Heart left ventricle (tissue), 16 donors: Measurements from ENCODE around the gene PACRG. TPM values are rescaled to one million over a fixed set of nuclear protein-coding genes. Genes with fewer than 3 reads are reported as not detected.
A peak's percentile ranks its signal among the peaks of the same experiment; 100 is the strongest.

Experiments used
- ATAC-seq, 4 donors: fragments of 200-7000 bp; cut with Tn5 transposase; one replicate each; pipeline ENCODE4 v1.9.1; 2020 to 2022; ENCODE audit warnings: moderate library complexity in 4 of 4, mild to moderate bottlenecking in 3 of 4, moderate number of reproducible peaks in 1 of 4
- DNase-seq, 5 donors: peaks; one replicate each; pipeline ENCODE4 v3.0.0-alpha.2; 2020
- H3K27ac ChIP-seq, 12 donors: fragments of 200-600 bp; sonication (generic) in 4 of 12; one replicate each; pipeline versions ENCODE4 v1.5.0 to v1.8.0; 2016 to 2022; ENCODE audit warnings: mild to moderate bottlenecking in 2 of 12
- H3K27me3 ChIP-seq, 9 donors: fragments of 200-600 bp; sonication (generic) in 2 of 9; one replicate each; pipeline versions ENCODE4 v1.5.1 to v1.8.0; 2016 to 2022; ENCODE audit warnings: mild to moderate bottlenecking in 3 of 9
- H3K36me3 ChIP-seq, 9 donors: fragments of 200-600 bp; sonication (generic) in 2 of 9; one replicate each; pipeline versions ENCODE4 v1.5.0 to v1.8.0; 2018 to 2022; ENCODE audit warnings: mild to moderate bottlenecking in 2 of 9
- H3K4me1 ChIP-seq, 12 donors: fragments of 200-600 bp; sonication (generic) in 4 of 12; one replicate each; pipeline versions ENCODE4 v1.5.0 to v1.8.0; 2016 to 2022; ENCODE audit warnings: mild to moderate bottlenecking in 3 of 12
- H3K4me3 ChIP-seq, 12 donors: fragments of 200-600 bp; sonication (generic) in 4 of 12; one replicate each; pipeline versions ENCODE4 v1.5.0 to v1.8.0; 2017 to 2022; ENCODE audit warnings: mild to moderate bottlenecking in 9 of 12, moderate library complexity in 4 of 12
- H3K9me3 ChIP-seq, 12 donors: fragments of 200-600 bp; sonication (generic) in 4 of 12; one replicate each; pipeline versions ENCODE4 v1.5.0 to v1.8.0; 2016 to 2022; ENCODE audit warnings: mild to moderate bottlenecking in 1 of 12
- CTCF ChIP-seq, 12 donors: fragments of 200-600 bp; sonication (generic) in 4 of 12; IDR thresholded peaks; one replicate each; pipeline versions ENCODE4 v1.5.0 to v1.8.0; 2018 to 2022; ENCODE audit warnings: antibody characterized with exemption in 12 of 12, mild to moderate bottlenecking in 5 of 12
- POLR2A ChIP-seq, 2 donors: fragments of 450-650 bp; IDR thresholded peaks; one replicate each; pipeline ENCODE4 v1.6.1; 2017; ENCODE audit warnings: antibody characterized with exemption in 2 of 2, mild to moderate bottlenecking in 2 of 2, moderate library complexity in 2 of 2
- WGBS, 4 donors: extraction: QIAGEN DNeasy Blood & Tissue Kit in 2 of 4; methylation state at CpG; one replicate each; pipeline versions ENCODE4 v1.1.5 to v1.1.7; 2013 to 2018; 5-methylcytosine and 5-hydroxymethylcytosine counted together
- intact Hi-C, 10 donors: fragments of 100-400 bp; cut with DNase I; formaldehyde crosslinking; loops; one replicate each; pipeline versions ENCODE4 v1.11.1 to v1.14.2; 2022
- polyA plus RNA-seq, 2 donors: library from polyadenylated mRNA; stranded (reverse); fragments of 200-250 nt; gene quantifications; one replicate each; pipeline ENCODE4 v1.2.3, GENCODE V29; 2013
- total RNA-seq, 9 donors: library from RNA; depleted of rRNA in 2 of 9; stranded (reverse); fragments of >200 nt in 2 of 9; fragmentation: NEBNext Ultra II Directional in 3 of 9; extraction: Animal tissue kit (Norgen Biotek cat#: 25700) in 3 of 9; gene quantifications; one replicate each; pipeline versions ENCODE4 v1.1.0 to v1.2.4, GENCODE V29; 2016 to 2023
- donor health status: ischemic (EF 13 %, LVEDD 7.1; RV severe dilation, severe dysfunction).
- donor health status: healthy with polysubstance abuse.
- donor health status: DM: no; HTN: yes; CAD: no.
- donor health status: DM: no; HTN: no; CAD: no.
- donor health status: ischemic (EF 25% LVEDD 6.9; RV normal size, moderate dysfunction).
- donor health status: ischemic (EF 25% LVEDD 5.7; RV mildly dilated, moderate dysfunction).
- donor health status: healthy.
- donor health status: DM: yes; HTN: yes; CAD: no.
- donor health status: ischemic (EF 35%, LVEDD 5.7; RV mildly dilated, moderate dysfunction).
- donor health status: nonischemic (EF 11% LVEDD 7.7; RV severe dilation, severe dysfunction).
- donor health status: DM: yes; HTN: yes; CAD: no.
- donor health status: PGD.
- donor health status: ischemic (EF 29% LVEDD 5.4; RV normal size, mild dysfunction).
- donor health status: nonischemic (EF 23%, LVEDD 6.1; RV moderate dilation, normal function).

The PACRG gene
- total and polyA plus RNA-seq, 11 donors = 2.0 to 83.3 (median 11.8) TPM

GRCh38 chr6:162845972-162846371, 118.2 kb downstream of the PACRG start:
- no peak overlapping the region for H3K27ac ChIP-seq
- TF ChIP-seq POLR2A (IDR thresholded peaks at IDR 0.05) (no peak), CTCF (IDR thresholded peaks at IDR 0.05) (no peak)
- DNase-seq (no peak), ATAC-seq (no peak)
- WGBS, 4 donors = 62 to 82% (median 72%) methylated on average over 9 of the region's 9 CpGs
- H3K4me3 ChIP-seq = no peak overlapping the region
- intact Hi-C loops = no loop called here
- no peaks in the 10 kb centered on the region for H3K36me3 ChIP-seq
- no peaks in the 10 kb centered on the region for H3K9me3 ChIP-seq
- no peaks in the 10 kb centered on the region for H3K27me3 ChIP-seq
- peaks cover 0 to 7% (median 0%) of the 10 kb centered on the region in 12 donors for H3K4me1 ChIP-seq

- peaks cover 0 to 7% (median 0%) of the 10 kb centered on the region in 12 donors for H3K4me1 ChIP-seq
- no peaks in the 10 kb centered on the region for H3K9me3 ChIP-seq
- intact Hi-C loops = no loop called here
- TF ChIP-seq CTCF (IDR thresholded peaks at IDR 0.05) (no peak), POLR2A (IDR thresholded peaks at IDR 0.05) (no peak)
- no peaks in the 10 kb centered on the region for H3K27me3 ChIP-seq
- no peak overlapping the region for H3K4me3 ChIP-seq
- no peak for DNase-seq
- peak in 1 of 4 donors; percentile 24 for ATAC-seq
- H3K36me3 ChIP-seq = no peaks in the 10 kb centered on the region
- H3K27ac ChIP-seq = no peak overlapping the region
- 92 to 100% (median 98%) methylated on average over 6 of the region's 6 CpGs for WGBS, 4 donors
These were observed 118.9 kb downstream of the PACRG start for GRCh38 chr6:162846723-162847122.

- WGBS, 4 donors = 39 to 50% (median 45%) methylated on average over 4 of the region's 4 CpGs
- H3K36me3 ChIP-seq = no peaks in the 10 kb centered on the region
- peaks cover 0 to 7% (median 0%) of the 10 kb centered on the region in 12 donors for H3K4me1 ChIP-seq
- no peaks in the 10 kb centered on the region for H3K9me3 ChIP-seq
- ATAC-seq (peak in 3 of 4 donors; percentile 41 to 58 (median 50)), DNase-seq (no peak)
- intact Hi-C loops = no loop called here
- no peak overlapping the region for H3K4me3 ChIP-seq
- H3K27ac ChIP-seq = no peak overlapping the region
- H3K27me3 ChIP-seq = no peaks in the 10 kb centered on the region
- no peak for TF ChIP-seq POLR2A (IDR thresholded peaks at IDR 0.05)
- TF ChIP-seq CTCF (IDR thresholded peaks at IDR 0.05) = no peak
These were observed 121.5 kb downstream of the PACRG start for GRCh38 chr6:162849269-162849668.

GRCh38 chr6:162852192-162852591, 124.4 kb downstream of the PACRG start:
- H3K4me3 ChIP-seq = no peak overlapping the region
- peaks cover 0 to 14% (median 0%) of the 10 kb centered on the region in 12 donors for H3K4me1 ChIP-seq
- DNase-seq (no peak), ATAC-seq (no peak)
- WGBS, 4 donors = 88 to 95% (median 91%) methylated on average over 6 of the region's 6 CpGs
- H3K27me3 ChIP-seq = no peaks in the 10 kb centered on the region
- H3K9me3 ChIP-seq = no peaks in the 10 kb centered on the region
- no peaks in the 10 kb centered on the region for H3K36me3 ChIP-seq
- intact Hi-C loops = loop anchor here in 4 of 10 donors (10.0 kb wide), 4 partner anchors 313 to 1253 kb away; partner anchors contain the start of gene QKI (in 3 of the 4)
- H3K27ac ChIP-seq = no peak overlapping the region
- no peak for TF ChIP-seq CTCF (IDR thresholded peaks at IDR 0.05)
- no peak for TF ChIP-seq POLR2A (IDR thresholded peaks at IDR 0.05)
